Breast epithelium (tissue), 3 donors: Measurements from ENCODE around the gene PNPLA6.

Source experiments
- CTCF ChIP-seq, 3 donors: fragments of 450-650 bp; IDR thresholded peaks; one replicate each; pipeline ENCODE4 v1.5.1; 2016 to 2017; ENCODE audit warnings: antibody characterized with exemption in 3 of 3, mild to moderate bottlenecking in 3 of 3, moderate library complexity in 3 of 3
- POLR2A ChIP-seq: fragments of 450-650 bp; IDR thresholded peaks from one replicate; pipeline ENCODE4 v1.6.1; 2016; ENCODE audit warnings: antibody characterized with exemption, mild to moderate bottlenecking, moderate library complexity
- POLR2AphosphoS5 ChIP-seq, 3 donors: sonication (generic); formaldehyde crosslinking; IDR thresholded peaks; one replicate each; pipeline ENCODE4 v1.6.1; 2017; ENCODE audit warnings: antibody characterized with exemption in 3 of 3

GRCh38 chr19:7602240-7602934 is 66.9 kb downstream of the PNPLA6 start:
- TF ChIP-seq POLR2AphosphoS5 (IDR thresholded peaks at IDR 0.05) (no peak), POLR2A (no peak), CTCF (IDR thresholded peaks at IDR 0.05) (no peak)
